K562 treated with DMSO at 1 percent for 24 hours (cell line): Measurements from ENCODE around the gene OR2T1. TPM values are rescaled to one million over a fixed set of nuclear protein-coding genes. Genes with fewer than 3 reads are reported as not detected.

Experiments
- total RNA-seq: library from RNA; unstranded; fragments of 300-600 nt; gene quantifications from 2 replicates; pipeline ENCODE4 v1.2.3, GENCODE V29; 2022; ENCODE audit warnings: low read depth; ENCODE audit not compliant: insufficient read depth

OR2T1 gene
- total RNA-seq = not detected in 2 replicates

GRCh38 chr1:248402748-248403147 is at the start of gene OR2T1:
Gene OR2T1 (plus strand): TSS chr1:248403048. CDS start chr1:248406148, 3,100 bp downstream.

GRCh38 chr1:248361121-248361715 is 41.6 kb upstream of the OR2T1 start, which contains the start of gene OR2T4:
Gene OR2T4 (plus strand): TSS chr1:248361665. CDS start chr1:248361665, 0 bp downstream.

GRCh38 chr1:248375446-248375845 is 27.4 kb upstream of the OR2T1 start, which contains the start of gene OR2T6:
Gene OR2T6 (plus strand): TSS chr1:248375746. CDS start chr1:248387609, 11,863 bp downstream.

GRCh38 chr1:248445399-248445798 is 42.6 kb downstream of the OR2T1 start, which contains the start of gene OR2T2:
Gene OR2T2 (plus strand): TSS chr1:248445637. CDS start chr1:248452798, 7,161 bp downstream.

Other genes with a start within 250 kb of the OR2T1 start
- not detected in 2 replicates for gene OR2M2, start 228.2 kb upstream of the OR2T1 start, total RNA-seq
- gene OR2M3, start 205.8 kb upstream of the OR2T1 start, total RNA-seq = not detected in 2 replicates
- not detected in 2 replicates for gene OR2M4, start 171.6 kb upstream of the OR2T1 start, total RNA-seq
- gene OR2T33, start 125.1 kb upstream of the OR2T1 start, total RNA-seq = not detected in 2 replicates
- gene OR2T12, start 99.6 kb upstream of the OR2T1 start, total RNA-seq = not detected in 2 replicates
- gene OR2M7, start 78.5 kb upstream of the OR2T1 start, total RNA-seq = not detected in 2 replicates
- gene OR14C36, start 54.3 kb upstream of the OR2T1 start, total RNA-seq = not detected in 2 replicates
- gene OR2T4, start 41.4 kb upstream of the OR2T1 start, total RNA-seq = not detected in 2 replicates
- gene OR2T6, start 27.3 kb upstream of the OR2T1 start, total RNA-seq = not detected in 2 replicates
- not detected in 2 replicates for gene OR2T2, start 42.6 kb downstream of the OR2T1 start, total RNA-seq
- gene OR2T3, start 70.3 kb downstream of the OR2T1 start, total RNA-seq = not detected in 2 replicates
- not detected in 2 replicates for gene OR2T5, start 85.5 kb downstream of the OR2T1 start, total RNA-seq
- gene OR2G6, start 105.0 kb downstream of the OR2T1 start, total RNA-seq = not detected in 2 replicates
- gene OR2T29, start 159.7 kb downstream of the OR2T1 start, total RNA-seq = not detected in 2 replicates
- not detected in 2 replicates for gene OR2T34, start 171.7 kb downstream of the OR2T1 start, total RNA-seq
- not detected in 2 replicates for gene OR2T10, start 194.7 kb downstream of the OR2T1 start, total RNA-seq
- gene OR2T11, start 232.0 kb downstream of the OR2T1 start, total RNA-seq = not detected in 2 replicates
- gene OR2T35, start 242.2 kb downstream of the OR2T1 start, total RNA-seq = not detected in 2 replicates